PC-9 (cell line): ENCODE measurements around the gene ACAP2. TPM values are rescaled to one million over a fixed set of nuclear protein-coding genes. Genes with fewer than 3 reads are reported as not detected.
A peak's percentile ranks its signal among the peaks of the same experiment; 100 is the strongest.
"Not testable (repeated sequence)": the region's sequence is repeated elsewhere in the genome, so short reads cannot be mapped to it uniquely, and the experiment has no call there.

Experiments used
- BruUV-seq: library from RNA; stranded (reverse); fragments of 400-500 nt; replicated peaks from 2 replicates; lab custom pipeline; 2021; lab: Mats Ljungman, UMichigan
- CTCF ChIA-PET: fragments of 300-600 bp; sonication (Branson Sonifier 250); formaldehyde crosslinking; loops from one replicate; lab custom pipeline; 2022; ENCODE audit warnings: antibody characterized with exemption; lab: Charles Lee
- POLR2A ChIA-PET: fragments of 300-600 bp; sonication (Branson Sonifier 250); formaldehyde crosslinking; loops from one replicate; lab custom pipeline; 2022; ENCODE audit warnings: antibody characterized with exemption; ENCODE audit not compliant: unreplicated experiment; lab: Charles Lee
- DNase-seq, 2 experiments: peaks; one replicate each; pipeline versions ENCODE4 v3.0.0 to v3.0.0-alpha.2; 2015 to 2022; ENCODE audit warnings: mixed read lengths in 1 of 2
- H2AFZ ChIP-seq: fragments of 200-600 bp; sonication (generic); 2 replicates; pipeline ENCODE4 v1.8.1; 2017; ENCODE audit warnings: antibody characterized with exemption
- H3F3A ChIP-seq: fragments of 200-600 bp; sonication (generic); 2 replicates; pipeline ENCODE4 v1.8.1; 2017; ENCODE audit warnings: antibody characterized with exemption, mild to moderate bottlenecking, low read depth; ENCODE audit not compliant: insufficient read depth
- H3K27ac ChIP-seq: fragments of 200-600 bp; sonication (generic); 2 replicates; pipeline ENCODE4 v1.6.1; 2016; ENCODE audit warnings: mixed run types
- H3K27me3 ChIP-seq: fragments of 200-600 bp; sonication (generic); 2 replicates; pipeline ENCODE4 v1.6.1; 2016; ENCODE audit warnings: low read depth, mixed run types; ENCODE audit not compliant: insufficient read depth
- H3K36me3 ChIP-seq: fragments of 200-600 bp; sonication (generic); 2 replicates; pipeline ENCODE4 v1.6.1; 2016; ENCODE audit warnings: low read depth, mixed run types
- H3K4me1 ChIP-seq: fragments of 200-600 bp; sonication (generic); replicated peaks from 2 replicates; pipeline ENCODE4 v1.6.1; 2016; ENCODE audit warnings: mixed run types; ENCODE audit not compliant: insufficient read depth
- H3K4me2 ChIP-seq: fragments of 200-600 bp; sonication (generic); 2 replicates; pipeline ENCODE4 v1.6.1; 2017; ENCODE audit warnings: mixed run types
- H3K4me3 ChIP-seq: fragments of 200-600 bp; sonication (generic); 2 replicates; pipeline ENCODE4 v1.6.1; 2016; ENCODE audit warnings: mixed run types
- H3K79me2 ChIP-seq: fragments of 200-600 bp; sonication (generic); 2 replicates; pipeline ENCODE4 v1.6.1; 2017; ENCODE audit warnings: low read depth, mixed run types
- H3K9me2 ChIP-seq: fragments of 200-600 bp; sonication (generic); 2 replicates; pipeline ENCODE4 v1.8.1; 2017; ENCODE audit warnings: mild to moderate bottlenecking; ENCODE audit not compliant: insufficient read depth
- H3K9me3 ChIP-seq: fragments of 200-600 bp; sonication (generic); 2 replicates; pipeline ENCODE4 v1.8.1; 2016; ENCODE audit warnings: low read depth; ENCODE audit not compliant: insufficient read depth
- H4K20me1 ChIP-seq: fragments of 200-600 bp; sonication (generic); 2 replicates; pipeline ENCODE4 v1.8.1; 2017; ENCODE audit not compliant: insufficient read depth
- EZH2 ChIP-seq: fragments of 200-600 bp; sonication (generic); IDR thresholded peaks from 2 replicates; pipeline ENCODE4 v1.8.0; 2017; ENCODE audit warnings: antibody characterized with exemption, low read depth
- intact Hi-C: fragments of 100-400 bp; cut with micrococcal nuclease; formaldehyde crosslinking; loops from one replicate; pipeline ENCODE4 v1.10.0; 2022; ENCODE audit not compliant: unreplicated experiment
- total RNA-seq: library from RNA; stranded (reverse); gene quantifications from 2 replicates; pipeline ENCODE4 v1.2.3, GENCODE V29; 2021
- TF ChIP-seq, protein P1 (sequence below): fragments of 200-600 bp; sonication (generic); conservative IDR thresholded peaks from 2 replicates; pipeline ENCODE4 v1.6.1; 2017; ENCODE audit warnings: mixed run types, antibody characterized with exemption, mild to moderate bottlenecking, moderate library complexity

Gene ACAP2
- total RNA-seq, 1 experiment from 2014 or later: 67.9 TPM

- no peak overlapping the region for H2AFZ ChIP-seq
- no peak overlapping the region for H3K4me3 ChIP-seq
- POLR2A ChIA-PET: no interaction called here
- H3K4me1 ChIP-seq: no peaks in the 10 kb centered on the region
- H3K4me2 ChIP-seq: no peak overlapping the region
- TF ChIP-seq, protein P1, sequence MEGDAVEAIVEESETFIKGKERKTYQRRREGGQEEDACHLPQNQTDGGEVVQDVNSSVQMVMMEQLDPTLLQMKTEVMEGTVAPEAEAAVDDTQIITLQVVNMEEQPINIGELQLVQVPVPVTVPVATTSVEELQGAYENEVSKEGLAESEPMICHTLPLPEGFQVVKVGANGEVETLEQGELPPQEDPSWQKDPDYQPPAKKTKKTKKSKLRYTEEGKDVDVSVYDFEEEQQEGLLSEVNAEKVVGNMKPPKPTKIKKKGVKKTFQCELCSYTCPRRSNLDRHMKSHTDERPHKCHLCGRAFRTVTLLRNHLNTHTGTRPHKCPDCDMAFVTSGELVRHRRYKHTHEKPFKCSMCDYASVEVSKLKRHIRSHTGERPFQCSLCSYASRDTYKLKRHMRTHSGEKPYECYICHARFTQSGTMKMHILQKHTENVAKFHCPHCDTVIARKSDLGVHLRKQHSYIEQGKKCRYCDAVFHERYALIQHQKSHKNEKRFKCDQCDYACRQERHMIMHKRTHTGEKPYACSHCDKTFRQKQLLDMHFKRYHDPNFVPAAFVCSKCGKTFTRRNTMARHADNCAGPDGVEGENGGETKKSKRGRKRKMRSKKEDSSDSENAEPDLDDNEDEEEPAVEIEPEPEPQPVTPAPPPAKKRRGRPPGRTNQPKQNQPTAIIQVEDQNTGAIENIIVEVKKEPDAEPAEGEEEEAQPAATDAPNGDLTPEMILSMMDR: no peak
- no peak for TF ChIP-seq EZH2
- CTCF ChIA-PET: no interaction called here
- H4K20me1 ChIP-seq: no peaks in the 10 kb centered on the region
- H3K9me2 ChIP-seq: no peaks in the 10 kb centered on the region
- no peaks in the 10 kb centered on the region for H3K79me2 ChIP-seq
- intact Hi-C loops: no loop called here
- H3K36me3 ChIP-seq: no peaks in the 10 kb centered on the region
- no peaks in the 10 kb centered on the region for H3F3A ChIP-seq
- DNase-seq: no peak
- no peaks in the 10 kb centered on the region for H3K27me3 ChIP-seq
- BruUV-seq: no TSS peak
- H3K27ac ChIP-seq: no peak overlapping the region
- peaks cover 6% of the 10 kb centered on the region; the same call in 1 of the 2 replicates for H3K9me3 ChIP-seq
Observed at GRCh38 chr3:195466251-195466650, 23.4 kb upstream of the ACAP2 start.

GRCh38 chr3:195462922-195463321 is 20.1 kb upstream of the ACAP2 start:
- not testable (repeated sequence) for H3K4me2 ChIP-seq

GRCh38 chr3:195462308-195462610 is 19.4 kb upstream of the ACAP2 start:
- CTCF ChIA-PET: interaction anchor here (0.6 kb wide), 1 partner anchor 432 kb away, joined by 4 read pairs; no protein-coding TSS in a partner anchor
- H3K4me2 ChIP-seq: no peak overlapping the region
- no peak overlapping the region for H3K4me3 ChIP-seq
- H3K4me1 ChIP-seq: no peaks in the 10 kb centered on the region
- H3K36me3 ChIP-seq: no peaks in the 10 kb centered on the region
- no peak overlapping the region for H2AFZ ChIP-seq
- TF ChIP-seq, protein P1: no peak
- TF ChIP-seq EZH2: no peak
- no peaks in the 10 kb centered on the region for H3K79me2 ChIP-seq
- no peak overlapping the region for H3K27ac ChIP-seq
- H3K9me2 ChIP-seq: no peaks in the 10 kb centered on the region
- POLR2A ChIA-PET: interaction anchor here (0.6 kb wide), 1 partner anchor 8 kb away, joined by 6 read pairs; no protein-coding TSS in a partner anchor
- no TSS peak for BruUV-seq
- DNase-seq: peak in 1 of 2 experiments; percentile 62
- no peaks in the 10 kb centered on the region; the same call in 1 of the 2 replicates for H4K20me1 ChIP-seq
- H3K9me3 ChIP-seq: no peaks in the 10 kb centered on the region
- no peaks in the 10 kb centered on the region for H3K27me3 ChIP-seq
- intact Hi-C loops: no loop called here
- no peaks in the 10 kb centered on the region for H3F3A ChIP-seq

More at GRCh38 chr3:195462922-195463321, 20.1 kb upstream of the ACAP2 start:
- H3K27ac ChIP-seq, H3K4me3 ChIP-seq, DNase-seq, H3K9me3 ChIP-seq, H3F3A ChIP-seq, H3K27me3 ChIP-seq, H3K36me3 ChIP-seq, H3K4me1 ChIP-seq, H3K9me2 ChIP-seq, H4K20me1 ChIP-seq, BruUV-seq, H3K79me2 ChIP-seq, H2AFZ ChIP-seq, intact Hi-C loops: not testable (repeated sequence)
- ChIA-PET CTCF (interaction anchor here (0.6 kb wide), 1 partner anchor 431 kb away, joined by 4 read pairs; no protein-coding TSS in a partner anchor), POLR2A (interaction anchor here (0.6 kb wide), 1 partner anchor 9 kb away, joined by 6 read pairs; no protein-coding TSS in a partner anchor)
